Astrocyte of the spinal cord (primary cell): ENCODE measurements around the gene SUZ12.
"Not testable (repeated sequence)": the region's sequence is repeated elsewhere in the genome, so short reads cannot be mapped to it uniquely, and the experiment has no call there.

Source experiments
- DNase-seq: peaks from one replicate; pipeline ENCODE4 v3.0.0; 2011; ENCODE audit warnings: low read depth, low spot score
- H3K4me3 ChIP-seq: 2 replicates; pipeline ENCODE4 v1.5.1; 2011; ENCODE audit warnings: low read depth, mild to moderate bottlenecking, low read length, moderate library complexity
- in situ Hi-C: cut with HindIII; loops from 2 replicates; pipeline ENCODE4 v1.10.0; 2017; ENCODE audit warnings: low sequenced_read_pairs
- TF ChIP-seq, protein P1 (sequence below): IDR thresholded peaks from 2 replicates; pipeline ENCODE4 v1.5.1; 2012; ENCODE audit warnings: low read depth, mild to moderate bottlenecking, low read length, inconsistent platforms

The SUZ12 gene

DNA sequence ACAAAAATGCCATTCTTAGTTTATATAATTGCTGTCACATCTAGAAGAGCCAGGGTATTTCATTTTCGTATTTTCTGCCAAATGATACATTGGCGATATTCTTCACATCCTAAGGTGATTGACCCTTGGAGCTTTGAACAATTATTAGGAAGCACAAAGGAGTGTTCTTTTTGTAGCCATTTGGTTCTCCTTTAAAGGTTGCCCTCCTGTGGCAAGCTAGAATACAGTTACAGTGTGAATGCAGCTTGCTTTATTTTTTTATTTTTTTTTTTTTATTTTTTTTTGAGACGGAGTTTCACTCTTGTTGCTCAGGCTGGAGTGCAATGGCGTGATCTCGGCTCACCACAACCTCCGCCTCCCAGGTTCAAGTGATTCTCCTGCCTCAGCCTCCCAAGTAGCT, 24.1 kb upstream of the SUZ12 start:
- TF ChIP-seq, protein P1, sequence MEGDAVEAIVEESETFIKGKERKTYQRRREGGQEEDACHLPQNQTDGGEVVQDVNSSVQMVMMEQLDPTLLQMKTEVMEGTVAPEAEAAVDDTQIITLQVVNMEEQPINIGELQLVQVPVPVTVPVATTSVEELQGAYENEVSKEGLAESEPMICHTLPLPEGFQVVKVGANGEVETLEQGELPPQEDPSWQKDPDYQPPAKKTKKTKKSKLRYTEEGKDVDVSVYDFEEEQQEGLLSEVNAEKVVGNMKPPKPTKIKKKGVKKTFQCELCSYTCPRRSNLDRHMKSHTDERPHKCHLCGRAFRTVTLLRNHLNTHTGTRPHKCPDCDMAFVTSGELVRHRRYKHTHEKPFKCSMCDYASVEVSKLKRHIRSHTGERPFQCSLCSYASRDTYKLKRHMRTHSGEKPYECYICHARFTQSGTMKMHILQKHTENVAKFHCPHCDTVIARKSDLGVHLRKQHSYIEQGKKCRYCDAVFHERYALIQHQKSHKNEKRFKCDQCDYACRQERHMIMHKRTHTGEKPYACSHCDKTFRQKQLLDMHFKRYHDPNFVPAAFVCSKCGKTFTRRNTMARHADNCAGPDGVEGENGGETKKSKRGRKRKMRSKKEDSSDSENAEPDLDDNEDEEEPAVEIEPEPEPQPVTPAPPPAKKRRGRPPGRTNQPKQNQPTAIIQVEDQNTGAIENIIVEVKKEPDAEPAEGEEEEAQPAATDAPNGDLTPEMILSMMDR, result peak; percentile 48
- in situ Hi-C loops, DNase-seq, H3K4me3 ChIP-seq: not testable (repeated sequence)

DNA sequence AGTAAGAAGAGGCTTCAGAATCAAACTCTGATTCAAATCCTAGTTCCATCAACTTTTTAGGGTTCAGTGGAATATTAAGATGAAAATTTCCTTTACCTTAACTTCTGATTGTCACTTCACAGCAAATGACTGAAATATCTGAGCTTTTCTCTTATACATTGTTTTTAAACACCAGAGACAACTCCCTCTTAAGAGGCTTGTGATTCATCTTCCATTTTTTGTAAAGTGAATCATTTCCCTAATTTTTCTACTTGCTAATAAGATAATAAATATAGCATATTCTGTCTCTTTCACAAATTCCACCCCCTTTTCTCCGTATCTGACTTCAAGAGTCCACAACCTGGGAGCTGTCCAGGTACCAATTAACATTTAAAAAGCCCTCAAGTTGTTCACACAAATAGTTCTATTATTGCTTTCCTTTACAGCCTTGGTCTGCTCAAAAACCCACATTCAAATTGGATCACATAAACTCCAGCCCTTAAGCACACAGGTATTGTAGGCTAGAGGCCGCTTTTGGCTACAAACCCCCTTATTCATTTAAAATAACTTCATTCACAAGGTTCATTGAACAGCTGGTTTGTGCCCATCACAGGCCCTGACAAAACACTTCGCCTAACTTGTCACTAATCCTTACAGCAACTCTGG, 21.2 kb upstream of the SUZ12 start:
- no peak overlapping the region for H3K4me3 ChIP-seq
- DNase-seq, result no peak
- in situ Hi-C loops, result no loop called here
- TF ChIP-seq, protein P1, result no peak

DNA sequence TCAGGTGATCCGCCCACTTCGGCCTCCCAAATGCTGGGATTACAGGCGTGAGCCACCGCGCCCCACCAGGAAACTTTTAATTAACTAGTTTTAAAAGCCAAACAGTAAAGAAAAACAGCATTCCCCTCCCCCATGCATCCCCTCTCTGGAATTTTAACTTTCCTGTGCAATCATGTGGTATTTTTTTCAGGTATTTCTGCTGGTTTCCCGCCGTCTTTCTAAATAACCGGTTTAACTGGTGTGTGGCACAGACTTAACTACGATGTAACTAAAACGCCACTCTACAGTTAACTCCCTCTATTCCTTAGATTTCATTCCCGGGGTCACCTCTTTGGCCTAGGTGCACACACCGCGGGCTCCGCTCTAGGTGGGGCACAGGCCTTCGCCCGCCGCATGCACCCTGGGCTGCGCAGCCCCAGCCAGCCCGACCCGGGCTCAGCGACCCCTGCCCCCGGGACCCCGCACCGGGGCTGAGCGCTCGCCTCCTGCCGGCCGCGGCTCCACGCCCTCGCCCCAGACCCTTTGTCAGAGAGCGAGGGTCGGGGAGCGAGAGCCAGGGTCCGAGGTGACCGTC, 20.2 kb upstream of the SUZ12 start:
- no peak overlapping the region for H3K4me3 ChIP-seq
- TF ChIP-seq, protein P1, result no peak
- in situ Hi-C loops, result no loop called here
- no peak for DNase-seq

DNA sequence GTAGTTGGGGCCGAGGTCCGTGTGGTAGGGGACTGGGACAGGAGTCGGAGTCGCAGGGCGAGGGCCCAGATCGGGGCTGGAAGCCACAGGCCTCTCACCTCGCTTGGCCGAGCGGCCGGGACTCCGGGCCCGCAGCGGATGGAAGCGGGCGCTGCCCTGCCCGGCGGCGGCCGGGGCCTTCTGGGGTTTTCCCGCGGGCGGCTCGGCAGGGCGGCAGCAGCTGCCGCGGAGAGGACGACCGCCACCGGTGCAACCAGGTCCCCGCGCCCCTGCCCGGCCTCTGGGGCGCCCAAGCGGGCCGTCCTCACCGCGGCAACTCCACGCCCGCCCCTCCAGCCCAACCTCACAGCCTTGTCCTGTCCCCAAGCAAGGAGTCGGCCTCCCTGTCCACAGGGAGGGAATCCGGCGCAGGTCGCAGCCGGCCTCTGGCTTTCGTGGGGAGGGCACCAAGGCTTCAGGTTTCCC, 19.7 kb upstream of the SUZ12 start:
- no peak overlapping the region for H3K4me3 ChIP-seq
- no peak for DNase-seq
- in situ Hi-C loops, result no loop called here
- TF ChIP-seq, protein P1, result no peak

DNA sequence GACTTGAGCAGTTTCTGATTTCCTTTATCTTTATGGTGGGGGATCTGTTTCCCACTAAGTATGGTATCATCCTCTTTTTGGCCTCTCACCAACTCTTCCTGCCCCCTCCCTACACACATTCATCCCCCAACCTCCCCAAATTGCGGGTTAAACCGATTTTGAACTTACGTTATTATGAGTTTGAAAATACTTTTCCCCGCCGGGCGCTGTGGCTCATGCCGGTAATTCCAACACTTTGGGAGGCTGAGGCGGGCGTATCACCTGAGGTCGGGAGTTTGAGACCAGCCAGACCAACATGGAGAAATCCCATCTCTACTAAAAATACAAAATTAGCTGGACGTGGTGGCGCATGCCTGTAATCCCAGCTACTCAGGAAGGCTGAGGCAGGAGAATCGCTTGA, 19.1 kb upstream of the SUZ12 start:
- H3K4me3 ChIP-seq, in situ Hi-C loops, DNase-seq: not testable (repeated sequence)

DNA sequence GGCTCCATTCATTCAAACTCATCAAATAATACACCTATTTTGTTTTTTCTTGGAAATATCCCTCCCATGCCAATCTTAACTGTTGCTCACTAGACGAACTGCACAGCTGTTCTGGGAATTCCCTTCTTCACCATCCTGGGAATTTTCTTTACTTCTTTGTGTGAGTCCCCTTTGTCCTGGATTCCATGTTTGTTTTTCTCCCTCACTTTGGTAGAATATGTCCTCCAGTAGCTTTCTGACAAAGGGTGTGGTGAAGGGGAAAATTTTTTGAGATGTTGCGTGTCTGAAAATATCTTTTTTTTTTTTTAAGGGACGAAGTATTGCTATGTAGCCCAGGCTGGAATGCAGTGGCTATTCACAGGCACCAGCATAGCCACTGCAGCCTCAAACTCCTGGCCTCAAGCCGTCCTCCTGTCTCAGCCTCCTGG, 18.1 kb upstream of the SUZ12 start:
- TF ChIP-seq, protein P1, result no peak
- H3K4me3 ChIP-seq, result no peak overlapping the region
- no peak for DNase-seq
- in situ Hi-C loops, result no loop called here

DNA sequence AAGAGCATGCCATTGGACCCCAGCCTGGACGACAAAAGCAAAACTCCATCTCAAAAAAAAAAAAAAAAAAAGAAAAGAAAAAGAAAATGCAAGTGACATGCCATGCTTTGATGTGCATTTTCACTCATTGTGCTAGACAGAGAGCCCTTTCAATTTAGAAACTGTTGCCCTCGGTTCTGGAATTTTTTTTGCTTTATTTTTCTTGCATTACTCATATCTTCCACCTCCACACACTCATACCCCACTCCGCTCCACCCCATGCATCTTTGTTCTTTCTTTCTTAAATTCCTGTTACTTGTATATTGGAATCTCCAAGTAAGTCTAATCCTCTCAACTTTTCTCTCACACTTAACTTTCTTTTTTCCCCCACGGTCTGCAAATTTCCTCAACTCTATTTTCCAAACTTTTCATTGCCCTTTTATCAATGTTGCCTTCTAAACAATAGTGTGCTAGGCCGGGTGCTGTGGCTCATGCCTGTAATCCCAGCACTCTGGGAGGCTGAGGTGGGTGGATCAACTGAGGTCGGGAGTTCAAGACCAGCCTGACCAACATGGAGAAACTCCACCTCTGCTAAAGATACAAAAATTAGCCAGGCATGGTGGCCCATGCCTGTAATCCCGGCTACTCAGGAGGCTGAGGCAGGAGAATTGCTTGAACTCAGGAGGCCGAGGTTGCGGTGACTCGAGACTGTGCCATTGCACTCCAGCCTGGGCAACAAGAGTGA, 16.8 kb upstream of the SUZ12 start:
- in situ Hi-C loops, result no loop called here
- peak; percentile 72 for DNase-seq
- TF ChIP-seq, protein P1, result no peak
- H3K4me3 ChIP-seq, result no peak overlapping the region
